ENCODE data around the gene BMP5. TPM values are rescaled to one million over a fixed set of nuclear protein-coding genes. Genes with fewer than 3 reads are reported as not detected.

BMP5 gene
- total RNA-seq, 1 donor from 2014 or later: 0.50 TPM

DNA sequence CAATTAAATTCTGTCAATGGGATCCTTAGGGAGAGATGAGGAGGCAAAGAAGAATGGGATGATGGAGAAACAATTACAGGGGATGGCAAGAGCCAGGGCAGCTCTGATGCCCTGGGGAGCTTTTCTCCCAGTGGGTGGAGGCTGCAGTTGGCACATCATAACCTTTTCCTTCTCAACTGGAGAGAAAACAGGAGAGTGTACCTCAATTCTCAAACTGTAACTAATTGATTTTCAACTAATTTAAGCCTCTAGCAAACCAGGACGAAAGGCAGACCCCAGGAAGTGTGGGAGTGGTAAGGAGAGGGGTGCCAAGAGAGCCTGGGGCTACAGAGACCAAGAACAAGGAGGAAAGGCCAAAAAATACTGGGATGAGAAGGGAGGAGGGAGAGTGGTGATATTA, 5.7 kb downstream of the BMP5 start:
- Histone ChIP-seq H3K9me3 (ENCODE audit: insufficient read depth, low read depth, low read length) (no peaks in the 10 kb centered on the region), H4K20me1 (ENCODE audit: insufficient read depth, low read length) (no peaks in the 10 kb centered on the region), H3K4me3 (ENCODE audit: insufficient read depth, low read depth, low read length) (no peak overlapping the region), H3K4me1 (ENCODE audit: insufficient read depth, low read length) (no peaks in the 10 kb centered on the region), H3K79me2 (ENCODE audit: insufficient read depth, low read length) (no peaks in the 10 kb centered on the region), H3K9ac (ENCODE audit: low read length) (no peak overlapping the region), H3K36me3 (ENCODE audit: insufficient read depth, low read length) (no peaks in the 10 kb centered on the region), H3K27ac (ENCODE audit: low read depth, low read length) (no peak overlapping the region), H3K27me3 (ENCODE audit: insufficient read depth, low read length) (no peaks in the 10 kb centered on the region), H2AFZ (ENCODE audit: low read depth, low read length) (no peak overlapping the region), H3K4me2 (ENCODE audit: low read length) (no peak overlapping the region)
- DNase-seq (ENCODE audit: low read depth): no peak
- peaks cover 7% of the 10 kb centered on the region for H3K4me1 Mint-ChIP-seq (ENCODE audit: low read depth, unreplicated experiment)
- TF ChIP-seq, protein P1, sequence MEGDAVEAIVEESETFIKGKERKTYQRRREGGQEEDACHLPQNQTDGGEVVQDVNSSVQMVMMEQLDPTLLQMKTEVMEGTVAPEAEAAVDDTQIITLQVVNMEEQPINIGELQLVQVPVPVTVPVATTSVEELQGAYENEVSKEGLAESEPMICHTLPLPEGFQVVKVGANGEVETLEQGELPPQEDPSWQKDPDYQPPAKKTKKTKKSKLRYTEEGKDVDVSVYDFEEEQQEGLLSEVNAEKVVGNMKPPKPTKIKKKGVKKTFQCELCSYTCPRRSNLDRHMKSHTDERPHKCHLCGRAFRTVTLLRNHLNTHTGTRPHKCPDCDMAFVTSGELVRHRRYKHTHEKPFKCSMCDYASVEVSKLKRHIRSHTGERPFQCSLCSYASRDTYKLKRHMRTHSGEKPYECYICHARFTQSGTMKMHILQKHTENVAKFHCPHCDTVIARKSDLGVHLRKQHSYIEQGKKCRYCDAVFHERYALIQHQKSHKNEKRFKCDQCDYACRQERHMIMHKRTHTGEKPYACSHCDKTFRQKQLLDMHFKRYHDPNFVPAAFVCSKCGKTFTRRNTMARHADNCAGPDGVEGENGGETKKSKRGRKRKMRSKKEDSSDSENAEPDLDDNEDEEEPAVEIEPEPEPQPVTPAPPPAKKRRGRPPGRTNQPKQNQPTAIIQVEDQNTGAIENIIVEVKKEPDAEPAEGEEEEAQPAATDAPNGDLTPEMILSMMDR (IDR thresholded peaks at IDR 0.05; ENCODE audit: insufficient read depth, low read depth, low read length): no peak
- no peaks in the 10 kb centered on the region for H3K9me3 Mint-ChIP-seq (ENCODE audit: unreplicated experiment)
- H3K36me3 Mint-ChIP-seq (ENCODE audit: low read depth, unreplicated experiment): no peaks in the 10 kb centered on the region
- H3K4me3 Mint-ChIP-seq (ENCODE audit: unreplicated experiment): no peak overlapping the region
- no peaks in the 10 kb centered on the region for H3K27me3 Mint-ChIP-seq (ENCODE audit: low read depth, unreplicated experiment)
- no peak for FAIRE-seq
- H3K27ac Mint-ChIP-seq (ENCODE audit: unreplicated experiment): peak overlapping the region; percentile 58

DNA sequence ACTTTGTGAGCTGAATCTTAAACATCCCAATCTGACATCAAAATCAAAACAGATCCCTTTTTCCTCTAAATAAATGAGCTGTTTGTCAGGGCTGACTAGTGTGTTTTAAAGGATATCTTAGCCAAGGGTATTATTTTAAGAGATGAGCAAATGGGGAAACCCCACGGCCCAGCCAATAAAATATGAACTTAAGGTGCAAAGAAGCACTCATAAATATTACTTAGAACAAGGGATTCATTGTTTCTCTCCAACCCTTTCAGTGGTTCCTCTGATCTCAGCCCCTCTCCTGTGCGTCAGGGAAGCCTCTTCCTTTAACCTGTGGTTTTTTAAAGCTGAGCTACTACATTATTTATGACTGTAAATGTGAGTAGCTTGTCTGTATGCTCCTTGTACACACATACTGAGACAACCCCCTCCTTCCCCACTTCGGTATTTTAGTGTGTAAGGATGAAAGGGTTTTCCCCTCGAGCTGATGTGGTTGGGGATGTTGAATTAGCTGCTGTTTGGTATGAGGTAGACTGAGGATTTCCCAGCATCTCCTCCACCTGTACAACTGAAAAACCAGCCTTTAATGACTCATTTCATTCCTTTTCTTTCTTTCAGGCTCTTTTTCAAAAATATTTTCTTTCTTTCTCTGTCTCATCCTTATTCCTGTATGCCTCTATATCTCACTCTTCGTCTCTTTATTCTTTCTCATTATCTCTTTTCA, 6.5 kb downstream of the BMP5 start:
- Histone ChIP-seq H3K4me1 (ENCODE audit: insufficient read depth, low read length) (no peaks in the 10 kb centered on the region), H2AFZ (ENCODE audit: low read depth, low read length) (peak overlapping the region; percentile 19), H3K9me3 (ENCODE audit: insufficient read depth, low read depth, low read length) (no peaks in the 10 kb centered on the region), H3K27me3 (ENCODE audit: insufficient read depth, low read length) (no peaks in the 10 kb centered on the region), H3K4me2 (ENCODE audit: low read length) (peak overlapping the region; percentile 34), H3K36me3 (ENCODE audit: insufficient read depth, low read length) (no peaks in the 10 kb centered on the region), H3K27ac (ENCODE audit: low read depth, low read length) (no peak overlapping the region), H4K20me1 (ENCODE audit: insufficient read depth, low read length) (no peaks in the 10 kb centered on the region), H3K9ac (ENCODE audit: low read length) (no peak overlapping the region), H3K4me3 (ENCODE audit: insufficient read depth, low read depth, low read length) (no peak overlapping the region), H3K79me2 (ENCODE audit: insufficient read depth, low read length) (no peaks in the 10 kb centered on the region)
- no peak overlapping the region for H3K4me3 Mint-ChIP-seq (ENCODE audit: unreplicated experiment)
- no peak for TF ChIP-seq EZH2 (IDR thresholded peaks at IDR 0.05; ENCODE audit: insufficient read depth, low read length)
- TF ChIP-seq, protein P1 (IDR thresholded peaks at IDR 0.05; ENCODE audit: insufficient read depth, low read depth, low read length): no peak
- FAIRE-seq: no peak
- H3K27ac Mint-ChIP-seq (ENCODE audit: unreplicated experiment): no peak overlapping the region
- no peaks in the 10 kb centered on the region for H3K9me3 Mint-ChIP-seq (ENCODE audit: unreplicated experiment)
- H3K27me3 Mint-ChIP-seq (ENCODE audit: low read depth, unreplicated experiment): no peaks in the 10 kb centered on the region
- H3K36me3 Mint-ChIP-seq (ENCODE audit: low read depth, unreplicated experiment): no peaks in the 10 kb centered on the region
- peaks cover 7% of the 10 kb centered on the region for H3K4me1 Mint-ChIP-seq (ENCODE audit: low read depth, unreplicated experiment)
- DNase-seq (ENCODE audit: low read depth): peak; percentile 68

DNA sequence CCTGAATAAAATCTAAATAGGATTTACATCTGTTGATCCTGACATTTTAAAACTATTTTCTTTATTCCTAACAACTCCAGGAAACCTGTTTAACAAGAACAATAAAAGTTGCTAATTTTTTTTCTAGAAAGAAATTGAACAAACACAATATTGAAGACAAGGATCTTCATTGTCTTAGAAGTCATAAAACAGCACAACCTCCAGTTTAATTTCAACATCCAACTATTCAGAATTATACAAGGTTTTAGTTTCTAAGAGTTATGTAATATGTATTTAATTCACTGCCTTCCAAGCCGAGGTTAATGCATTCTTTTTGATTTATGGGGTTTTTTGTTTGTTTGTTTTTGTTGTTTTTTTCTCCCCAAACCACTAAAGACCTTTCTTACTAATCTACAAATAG, 7.2 kb downstream of the BMP5 start:
- H3K27ac ChIP-seq (ENCODE audit: low read depth, low read length): no peak overlapping the region
- Mint-ChIP-seq H3K9me3 (ENCODE audit: unreplicated experiment) (no peaks in the 10 kb centered on the region), H3K27me3 (ENCODE audit: low read depth, unreplicated experiment) (no peaks in the 10 kb centered on the region), H3K4me3 (ENCODE audit: unreplicated experiment) (no peak overlapping the region), H3K27ac (ENCODE audit: unreplicated experiment) (no peak overlapping the region), H3K4me1 (ENCODE audit: low read depth, unreplicated experiment) (peaks cover 7% of the 10 kb centered on the region), H3K36me3 (ENCODE audit: low read depth, unreplicated experiment) (no peaks in the 10 kb centered on the region)
- no peaks in the 10 kb centered on the region for H3K36me3 ChIP-seq (ENCODE audit: insufficient read depth, low read length)
- H3K79me2 ChIP-seq (ENCODE audit: insufficient read depth, low read length): no peaks in the 10 kb centered on the region
- no peak overlapping the region for H3K4me3 ChIP-seq (ENCODE audit: insufficient read depth, low read depth, low read length)
- no peak overlapping the region for H2AFZ ChIP-seq (ENCODE audit: low read depth, low read length)
- H3K9ac ChIP-seq (ENCODE audit: low read length): no peak overlapping the region
- DNase-seq (ENCODE audit: low read depth): no peak
- no peak overlapping the region for H3K4me2 ChIP-seq (ENCODE audit: low read length)
- no peaks in the 10 kb centered on the region for H4K20me1 ChIP-seq (ENCODE audit: insufficient read depth, low read length)
- no peaks in the 10 kb centered on the region for H3K4me1 ChIP-seq (ENCODE audit: insufficient read depth, low read length)
- FAIRE-seq: no peak
- no peaks in the 10 kb centered on the region for H3K27me3 ChIP-seq (ENCODE audit: insufficient read depth, low read length)
- no peak for TF ChIP-seq EZH2 (IDR thresholded peaks at IDR 0.05; ENCODE audit: insufficient read depth, low read length)
- TF ChIP-seq, protein P1 (IDR thresholded peaks at IDR 0.05; ENCODE audit: insufficient read depth, low read depth, low read length): no peak
- no peaks in the 10 kb centered on the region for H3K9me3 ChIP-seq (ENCODE audit: insufficient read depth, low read depth, low read length)
